Measurements from ENCODE around the gene VSIR.

Gene VSIR

GRCh38 chr10:71763352-71764127, 9.8 kb downstream of the VSIR start:
- DNase-seq (ENCODE audit: low read depth in 2 of 2): no peak

GRCh38 chr10:71762324-71762723, 11.0 kb downstream of the VSIR start:
- no peak for DNase-seq (ENCODE audit: low read depth in 2 of 2)

- DNase-seq (ENCODE audit: low read depth in 2 of 2): no peak
Observed at GRCh38 chr10:71761541-71762113, 11.7 kb downstream of the VSIR start.

GRCh38 chr10:71761105-71761511, 12.2 kb downstream of the VSIR start:
- DNase-seq (ENCODE audit: low read depth in 2 of 2): peak; percentile 56 to 64

GRCh38 chr10:71757399-71757922, 15.9 kb downstream of the VSIR start:
- DNase-seq (ENCODE audit: low read depth in 2 of 2): no peak

GRCh38 chr10:71756311-71757191, 16.8 kb downstream of the VSIR start:
- DNase-seq (ENCODE audit: low read depth in 2 of 2): no peak

GRCh38 chr10:71755179-71755879, 18.0 kb downstream of the VSIR start:
- no peak for DNase-seq (ENCODE audit: low read depth in 2 of 2)

- DNase-seq (ENCODE audit: low read depth in 2 of 2): no peak
Observed at GRCh38 chr10:71754562-71754961, 18.8 kb downstream of the VSIR start.

GRCh38 chr10:71753960-71754505, 19.3 kb downstream of the VSIR start:
- DNase-seq (ENCODE audit: low read depth in 2 of 2): no peak

- DNase-seq (ENCODE audit: low read depth in 2 of 2): no peak
Observed at GRCh38 chr10:71753091-71753959, 20.0 kb downstream of the VSIR start.

GRCh38 chr10:71752391-71753090, 20.8 kb downstream of the VSIR start:
- DNase-seq (ENCODE audit: low read depth in 2 of 2): no peak

GRCh38 chr10:71751515-71752224, 21.6 kb downstream of the VSIR start:
- no peak for DNase-seq (ENCODE audit: low read depth in 2 of 2)

- no peak for DNase-seq (ENCODE audit: low read depth in 2 of 2)
Observed at GRCh38 chr10:71750986-71751385, 22.3 kb downstream of the VSIR start.

- DNase-seq (ENCODE audit: low read depth in 2 of 2): no peak
Observed at GRCh38 chr10:71750124-71750841, 23.0 kb downstream of the VSIR start.

GRCh38 chr10:71749396-71749795, 23.9 kb downstream of the VSIR start:
- DNase-seq (ENCODE audit: low read depth in 2 of 2): no peak

- peak; percentile 57 to 66 for DNase-seq (ENCODE audit: low read depth in 2 of 2)
Observed at GRCh38 chr10:71748671-71749191, 24.6 kb downstream of the VSIR start.

- no peak for DNase-seq (ENCODE audit: low read depth in 2 of 2)
Observed at GRCh38 chr10:71747551-71748523, 25.5 kb downstream of the VSIR start.
